ENCODE measurements around the gene RP9. TPM values are rescaled to one million over a fixed set of nuclear protein-coding genes. Genes with fewer than 3 reads are reported as not detected.

Gene RP9
- total RNA-seq, 1 donor from 2014 or later: 29.6 TPM

- Mint-ChIP-seq H3K4me1 (peaks cover 11% of the 10 kb centered on the region), H3K4me3 (no peak overlapping the region), H3K9me3 (peaks cover 16% of the 10 kb centered on the region), H3K27ac (no peak overlapping the region), H3K36me3 (ENCODE audit: low read depth) (peaks cover 3% of the 10 kb centered on the region), H3K27me3 (peaks cover 15% of the 10 kb centered on the region)
- intact Hi-C loops (cut with micrococcal nuclease): no loop called here
- no peak for TF ChIP-seq CTCF (IDR thresholded peaks at IDR 0.05)
- DNase-seq (no peak), ATAC-seq (ENCODE audit: low read depth) (no peak)
- ChIA-PET CTCF (interaction anchor here (0.9 to 2.0 kb wide), 2 partner anchors 10 to 35 kb away, joined by 4 to 7 read pairs; no protein-coding TSS in a partner anchor), POLR2A (no interaction called here)
Observed at GRCh38 chr7:33073243-33073642, 36.0 kb downstream of the RP9 start.

- Mint-ChIP-seq H3K27me3 (peaks cover 15% of the 10 kb centered on the region), H3K36me3 (ENCODE audit: low read depth) (peaks cover 3% of the 10 kb centered on the region), H3K4me3 (no peak overlapping the region), H3K4me1 (peaks cover 9% of the 10 kb centered on the region), H3K9me3 (peaks cover 16% of the 10 kb centered on the region), H3K27ac (no peak overlapping the region)
- intact Hi-C loops (cut with micrococcal nuclease): no loop called here
- TF ChIP-seq CTCF (IDR thresholded peaks at IDR 0.05): no peak
- ChIA-PET POLR2A (no interaction called here), CTCF (interaction anchor here (0.6 to 2.0 kb wide), 3 partner anchors 11 to 35 kb away, joined by 3 to 7 read pairs (median 4); no protein-coding TSS in a partner anchor)
- ATAC-seq (ENCODE audit: low read depth): no peak
- no peak for DNase-seq
Observed at GRCh38 chr7:33072471-33072870, 36.7 kb downstream of the RP9 start.

- ChIA-PET CTCF (no interaction called here), POLR2A (no interaction called here)
- peaks cover 6% of the 10 kb centered on the region for H3K36me3 Mint-ChIP-seq (ENCODE audit: low read depth)
Observed at GRCh38 chr7:33070831-33071230, 38.4 kb downstream of the RP9 start.

GRCh38 chr7:33070277-33070676 is 38.9 kb downstream of the RP9 start:
- intact Hi-C loops (cut with micrococcal nuclease): no loop called here
- POLR2A ChIA-PET: no interaction called here
- H3K36me3 Mint-ChIP-seq (ENCODE audit: low read depth): peaks cover 7% of the 10 kb centered on the region
- H3K9me3 Mint-ChIP-seq: peaks cover 29% of the 10 kb centered on the region
- H3K27me3 Mint-ChIP-seq: peaks cover 15% of the 10 kb centered on the region
- ATAC-seq (ENCODE audit: low read depth) (no peak), DNase-seq (no peak)
- H3K27ac Mint-ChIP-seq: no peak overlapping the region
- no peaks in the 10 kb centered on the region for H3K4me1 Mint-ChIP-seq
- no peak overlapping the region for H3K4me3 Mint-ChIP-seq
- CTCF ChIA-PET: no interaction called here
- TF ChIP-seq CTCF (IDR thresholded peaks at IDR 0.05): no peak

More at GRCh38 chr7:33070831-33071230, 38.4 kb downstream of the RP9 start:
- ATAC-seq (ENCODE audit: low read depth) (no peak), DNase-seq (no peak)
- peaks cover 15% of the 10 kb centered on the region for H3K27me3 Mint-ChIP-seq
- no peaks in the 10 kb centered on the region for H3K4me1 Mint-ChIP-seq
- TF ChIP-seq CTCF (IDR thresholded peaks at IDR 0.05): no peak
- H3K27ac Mint-ChIP-seq: no peak overlapping the region
- intact Hi-C loops (cut with micrococcal nuclease): no loop called here
- no peak overlapping the region for H3K4me3 Mint-ChIP-seq
- peaks cover 27% of the 10 kb centered on the region for H3K9me3 Mint-ChIP-seq

GRCh38 chr7:33067921-33068320 is 41.3 kb downstream of the RP9 start:
- no peak overlapping the region for H3K4me3 Mint-ChIP-seq
- peaks cover 8% of the 10 kb centered on the region for H3K27me3 Mint-ChIP-seq
- CTCF ChIA-PET: no interaction called here
- peaks cover 12% of the 10 kb centered on the region for H3K36me3 Mint-ChIP-seq (ENCODE audit: low read depth)
- intact Hi-C loops (cut with micrococcal nuclease): loop anchor here (10.0 kb wide), 1 partner anchor 1967 kb away; the partner anchor contains the start of gene DPY19L1
- no peak for ATAC-seq (ENCODE audit: low read depth)
- POLR2A ChIA-PET: no interaction called here
- no peak for DNase-seq
- no peak for TF ChIP-seq CTCF (IDR thresholded peaks at IDR 0.05)
- peaks cover 29% of the 10 kb centered on the region for H3K9me3 Mint-ChIP-seq
- peaks cover 5% of the 10 kb centered on the region for H3K4me1 Mint-ChIP-seq
- no peak overlapping the region for H3K27ac Mint-ChIP-seq

Data from activated B cell treated with CpG ODN at 0.5 μM for 24 hours (primary cell).